SK-N-SH treated with all-trans-retinoic acid at 6 μM for 48 hours (cell line): ENCODE measurements around the gene ANKRD44.
"Not testable (repeated sequence)": the region's sequence is repeated elsewhere in the genome, so short reads cannot be mapped to it uniquely, and the experiment has no call there.

Source experiments
- ATAC-seq: fragments of 200-7000 bp; cut with Tn5 transposase; 3 replicates; pipeline ENCODE4 v1.9.1; 2020; ENCODE audit warnings: mild to moderate bottlenecking, moderate library complexity
- ARNTL ChIP-seq: fragments of 450-650 bp; formaldehyde crosslinking; IDR thresholded peaks from 2 replicates; pipeline ENCODE4 v1.5.0; 2020; ENCODE audit warnings: low read depth, mild to moderate bottlenecking, moderate library complexity, borderline replicate concordance
- BACH2 ChIP-seq: fragments of 250-450 bp; sonication (Bioruptor Pico); IDR thresholded peaks from 2 replicates; pipeline ENCODE4 v1.9.0; 2021; ENCODE audit warnings: mild to moderate bottlenecking, borderline replicate concordance
- CSDC2 ChIP-seq: fragments of 250-450 bp; sonication (Bioruptor Pico); IDR thresholded peaks from 2 replicates; pipeline ENCODE4 v1.5.0; 2020; ENCODE audit warnings: mild to moderate bottlenecking, moderate library complexity
- ESRRG ChIP-seq: fragments of 250-450 bp; sonication (Bioruptor Pico); IDR thresholded peaks from 2 replicates; pipeline ENCODE4 v1.6.1; 2021; ENCODE audit warnings: mild to moderate bottlenecking
- GLIS3 ChIP-seq: fragments of 250-450 bp; sonication (Bioruptor Pico); IDR thresholded peaks from 2 replicates; pipeline ENCODE4 v1.5.0; 2020; ENCODE audit warnings: mild to moderate bottlenecking, moderate library complexity
- ISL1 ChIP-seq: fragments of 250-450 bp; sonication (Bioruptor Pico); IDR thresholded peaks from 2 replicates; pipeline ENCODE4 v2.1.2; 2022; ENCODE audit warnings: mild to moderate bottlenecking, moderate library complexity
- OSR1 ChIP-seq: fragments of 250-450 bp; sonication (Bioruptor Pico); IDR thresholded peaks from 2 replicates; pipeline ENCODE4 v1.8.0; 2022; ENCODE audit warnings: moderate library complexity, mild to moderate bottlenecking, inconsistent platforms
- PPARA ChIP-seq: fragments of 250-450 bp; sonication (Bioruptor Pico); IDR thresholded peaks from 2 replicates; pipeline ENCODE4 v1.5.0; 2020; ENCODE audit warnings: mild to moderate bottlenecking, borderline replicate concordance
- RARB ChIP-seq: fragments of 250-450 bp; sonication (Bioruptor Pico); IDR thresholded peaks from 2 replicates; pipeline ENCODE4 v1.8.0; 2021; ENCODE audit warnings: mild to moderate bottlenecking, moderate library complexity
- SNAI2 ChIP-seq: fragments of 250-450 bp; sonication (Bioruptor Pico); IDR thresholded peaks from 2 replicates; pipeline ENCODE4 v1.5.0; 2020; ENCODE audit warnings: mild to moderate bottlenecking, moderate library complexity
- TCF4 ChIP-seq: fragments of 250-450 bp; sonication (Bioruptor Pico); IDR thresholded peaks from 2 replicates; pipeline ENCODE4 v1.8.0; 2021; ENCODE audit warnings: mild to moderate bottlenecking, moderate library complexity, borderline replicate concordance
- TOX ChIP-seq: fragments of 250-450 bp; sonication (Bioruptor Pico); IDR thresholded peaks from 2 replicates; pipeline ENCODE4 v1.8.0; 2021; ENCODE audit warnings: mild to moderate bottlenecking, moderate library complexity, borderline replicate concordance
- ZC3H10 ChIP-seq: fragments of 250-450 bp; sonication (Bioruptor Pico); IDR thresholded peaks from 2 replicates; pipeline ENCODE4 v1.5.1; 2021; ENCODE audit warnings: mild to moderate bottlenecking, moderate library complexity
- ZFP3 ChIP-seq: fragments of 250-450 bp; sonication (Bioruptor Pico); IDR thresholded peaks from 2 replicates; pipeline ENCODE4 v1.5.0; 2020; ENCODE audit warnings: mild to moderate bottlenecking, moderate library complexity
- ZFP30 ChIP-seq: fragments of 450-650 bp; formaldehyde crosslinking; IDR thresholded peaks from 2 replicates; pipeline ENCODE4 v1.5.0; 2022; ENCODE audit warnings: mild to moderate bottlenecking, moderate library complexity
- ZNF565 ChIP-seq: fragments of 450-650 bp; formaldehyde crosslinking; conservative IDR thresholded peaks from 2 replicates; pipeline ENCODE4 v1.5.0; 2020; ENCODE audit warnings: low read depth, mild to moderate bottlenecking, moderate library complexity
- ZNF70 ChIP-seq: fragments of 450-650 bp; formaldehyde crosslinking; IDR thresholded peaks from 2 replicates; pipeline ENCODE4 v1.5.0; 2020; ENCODE audit warnings: mild to moderate bottlenecking, moderate library complexity
- ZNF8 ChIP-seq: fragments of 450-650 bp; formaldehyde crosslinking; IDR thresholded peaks from 2 replicates; pipeline ENCODE4 v1.5.0; 2020; ENCODE audit warnings: mild to moderate bottlenecking, moderate library complexity
- TF ChIP-seq, protein P1 (sequence below): fragments of 250-450 bp; sonication (Bioruptor Pico); IDR thresholded peaks from 2 replicates; pipeline ENCODE4 v1.5.1; 2020; ENCODE audit warnings: low read depth, mild to moderate bottlenecking, moderate library complexity
- TF ChIP-seq, protein P2 (sequence below): fragments of 250-450 bp; sonication (Bioruptor Pico); IDR thresholded peaks from 2 replicates; pipeline ENCODE4 v1.8.0; 2021; ENCODE audit warnings: low read depth, mild to moderate bottlenecking, moderate library complexity, borderline replicate concordance
- TF ChIP-seq, protein P3 (sequence below): fragments of 250-450 bp; sonication (Bioruptor Pico); IDR thresholded peaks from 2 replicates; pipeline ENCODE4 v1.8.0; 2020; ENCODE audit warnings: mild to moderate bottlenecking, moderate library complexity, borderline replicate concordance

The ANKRD44 gene

DNA sequence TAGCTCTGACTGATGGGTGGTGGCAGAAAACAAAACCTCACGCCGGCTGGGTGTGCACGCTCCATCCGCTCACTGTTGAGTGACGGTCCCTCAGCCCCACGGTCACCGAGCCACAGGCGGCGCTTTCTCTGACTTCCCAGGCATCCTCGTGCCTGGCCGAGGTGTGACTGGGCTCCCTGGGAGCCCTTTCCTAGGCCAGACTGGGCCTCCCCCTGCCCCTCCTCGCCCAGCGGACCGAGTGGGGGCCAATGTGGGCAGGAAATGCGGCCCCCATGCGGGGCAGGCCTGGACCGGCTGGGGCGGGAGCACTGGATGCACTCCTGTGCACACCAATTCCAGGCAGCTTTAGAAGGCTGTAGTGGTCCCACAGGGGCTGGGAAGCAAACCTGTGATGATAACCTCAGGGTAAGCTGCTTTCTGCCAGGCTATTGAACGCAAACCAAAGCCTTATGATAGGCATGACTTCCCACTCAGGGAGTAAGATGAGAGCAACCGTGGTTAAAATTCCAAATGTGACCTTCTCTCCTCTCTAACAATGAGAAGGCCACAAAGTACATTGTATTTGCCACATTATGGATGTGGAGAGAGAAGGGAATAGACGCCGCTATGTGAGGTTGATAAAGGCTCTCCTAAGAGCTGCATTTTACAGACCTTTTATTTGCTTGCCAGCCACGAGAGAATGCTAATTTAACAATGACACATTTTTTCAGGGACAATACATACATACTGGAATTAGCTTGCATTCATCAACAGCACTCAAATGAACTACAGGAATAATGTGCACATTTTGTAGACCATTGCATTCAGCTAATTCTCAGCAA, 300.2 kb downstream of the ANKRD44 start (continued):
- TF ChIP-seq, protein P1, sequence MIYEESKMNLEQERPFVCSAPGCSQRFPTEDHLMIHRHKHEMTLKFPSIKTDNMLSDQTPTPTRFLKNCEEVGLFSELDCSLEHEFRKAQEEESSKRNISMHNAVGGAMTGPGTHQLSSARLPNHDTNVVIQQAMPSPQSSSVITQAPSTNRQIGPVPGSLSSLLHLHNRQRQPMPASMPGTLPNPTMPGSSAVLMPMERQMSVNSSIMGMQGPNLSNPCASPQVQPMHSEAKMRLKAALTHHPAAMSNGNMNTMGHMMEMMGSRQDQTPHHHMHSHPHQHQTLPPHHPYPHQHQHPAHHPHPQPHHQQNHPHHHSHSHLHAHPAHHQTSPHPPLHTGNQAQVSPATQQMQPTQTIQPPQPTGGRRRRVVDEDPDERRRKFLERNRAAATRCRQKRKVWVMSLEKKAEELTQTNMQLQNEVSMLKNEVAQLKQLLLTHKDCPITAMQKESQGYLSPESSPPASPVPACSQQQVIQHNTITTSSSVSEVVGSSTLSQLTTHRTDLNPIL (CRISPR knock-in tag): no peak
- TF ChIP-seq OSR1: no peak
- TF ChIP-seq ZC3H10: no peak
- no peak for TF ChIP-seq ARNTL (CRISPR knock-in tag)
- TF ChIP-seq CSDC2 (CRISPR knock-in tag): no peak
- no peak for TF ChIP-seq ZFP30 (CRISPR knock-in tag)

DNA sequence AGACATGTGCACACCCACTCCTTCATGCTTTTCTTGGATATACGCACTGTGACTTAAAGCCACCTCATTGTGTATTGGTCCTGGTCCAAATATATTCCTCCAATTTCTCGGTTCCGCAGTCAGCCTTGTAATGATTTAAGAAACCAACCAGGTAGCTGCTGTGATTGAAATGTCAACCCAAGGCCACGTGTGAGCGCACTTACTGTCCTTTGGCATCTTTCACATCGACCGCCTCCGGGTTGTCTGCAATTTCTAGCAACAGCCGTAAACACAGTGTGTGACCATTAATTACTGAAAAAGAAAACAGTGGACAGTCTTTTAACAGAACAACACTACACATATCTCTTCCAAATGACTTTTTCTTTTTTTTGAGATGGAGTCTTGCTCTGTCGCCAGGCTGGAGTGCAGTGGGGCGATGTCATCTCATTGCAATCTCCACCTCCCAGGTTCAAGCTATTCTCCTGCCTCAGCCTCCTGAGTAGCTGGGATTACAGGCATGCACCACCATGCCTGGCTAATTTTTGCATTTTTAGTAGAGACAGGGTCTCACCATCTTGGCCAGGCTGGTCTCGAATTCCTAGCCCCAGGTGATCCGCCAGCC, 301.7 kb downstream of the ANKRD44 start:
- not testable (repeated sequence) for ATAC-seq

DNA sequence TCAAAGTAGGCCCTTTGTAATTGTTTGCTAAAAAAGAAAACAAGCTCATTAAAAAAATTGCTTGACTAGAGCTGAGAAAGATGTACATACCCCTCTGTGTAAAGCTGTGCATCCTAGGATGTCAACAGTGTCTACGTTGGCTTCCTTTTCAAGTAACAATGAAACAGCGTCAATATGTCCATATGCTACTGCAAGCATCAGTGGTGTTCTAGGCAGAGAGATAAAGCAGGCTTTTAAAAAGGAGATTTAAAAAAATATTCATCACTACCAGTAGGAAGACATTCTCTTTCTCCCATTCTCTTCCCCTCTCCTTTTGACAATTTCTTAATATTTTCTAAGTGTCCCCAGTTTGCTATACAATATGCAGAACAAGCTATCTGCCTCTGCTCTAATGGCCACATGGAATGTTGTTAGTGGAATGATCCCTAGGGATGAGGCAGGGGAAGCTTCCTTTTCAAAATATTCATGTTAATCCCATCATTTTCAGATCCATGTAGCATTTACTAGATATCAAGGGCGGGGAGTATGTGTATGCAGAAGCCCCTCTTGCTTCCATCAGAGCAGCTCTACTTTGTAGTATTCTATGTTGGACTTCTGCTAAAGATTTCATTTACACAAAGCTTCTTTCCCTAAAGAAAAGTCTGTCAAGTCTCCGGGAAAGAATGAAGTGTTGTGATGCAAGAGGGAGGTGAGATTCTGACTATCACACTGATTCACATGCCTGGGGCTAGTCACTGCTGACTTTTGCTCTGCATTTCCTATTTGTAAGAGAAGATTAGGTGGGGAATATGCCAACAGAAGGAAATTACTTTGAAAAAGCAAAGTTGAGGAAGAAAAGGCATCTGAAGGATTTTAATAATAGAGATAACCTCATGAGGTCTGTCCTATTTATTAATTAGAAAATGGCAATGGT, 302.6 kb downstream of the ANKRD44 start:
- no peak for TF ChIP-seq PPARA (CRISPR knock-in tag)
- no peak for TF ChIP-seq ZNF8 (CRISPR knock-in tag)
- no peak for TF ChIP-seq ZNF70 (CRISPR knock-in tag)
- no peak for TF ChIP-seq GLIS3 (CRISPR knock-in tag)
- no peak for TF ChIP-seq BACH2
- no peak for TF ChIP-seq TOX (CRISPR knock-in tag)
- no peak for TF ChIP-seq ZC3H10
- TF ChIP-seq RARB (CRISPR knock-in tag): no peak
- TF ChIP-seq ZFP30 (CRISPR knock-in tag): no peak
- no peak for TF ChIP-seq SNAI2
- TF ChIP-seq ESRRG (CRISPR knock-in tag): no peak
- no peak for TF ChIP-seq TCF4 (CRISPR knock-in tag)
- TF ChIP-seq ISL1: no peak
- TF ChIP-seq, protein P2, sequence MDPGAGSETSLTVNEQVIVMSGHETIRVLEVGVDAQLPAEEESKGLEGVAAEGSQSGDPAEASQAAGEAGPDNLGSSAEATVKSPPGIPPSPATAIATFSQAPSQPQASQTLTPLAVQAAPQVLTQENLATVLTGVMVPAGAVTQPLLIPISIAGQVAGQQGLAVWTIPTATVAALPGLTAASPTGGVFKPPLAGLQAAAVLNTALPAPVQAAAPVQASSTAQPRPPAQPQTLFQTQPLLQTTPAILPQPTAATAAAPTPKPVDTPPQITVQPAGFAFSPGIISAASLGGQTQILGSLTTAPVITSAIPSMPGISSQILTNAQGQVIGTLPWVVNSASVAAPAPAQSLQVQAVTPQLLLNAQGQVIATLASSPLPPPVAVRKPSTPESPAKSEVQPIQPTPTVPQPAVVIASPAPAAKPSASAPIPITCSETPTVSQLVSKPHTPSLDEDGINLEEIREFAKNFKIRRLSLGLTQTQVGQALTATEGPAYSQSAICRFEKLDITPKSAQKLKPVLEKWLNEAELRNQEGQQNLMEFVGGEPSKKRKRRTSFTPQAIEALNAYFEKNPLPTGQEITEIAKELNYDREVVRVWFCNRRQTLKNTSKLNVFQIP (CRISPR knock-in tag): no peak
- TF ChIP-seq CSDC2 (CRISPR knock-in tag): no peak
- TF ChIP-seq ARNTL (CRISPR knock-in tag): no peak
- TF ChIP-seq, protein P3, sequence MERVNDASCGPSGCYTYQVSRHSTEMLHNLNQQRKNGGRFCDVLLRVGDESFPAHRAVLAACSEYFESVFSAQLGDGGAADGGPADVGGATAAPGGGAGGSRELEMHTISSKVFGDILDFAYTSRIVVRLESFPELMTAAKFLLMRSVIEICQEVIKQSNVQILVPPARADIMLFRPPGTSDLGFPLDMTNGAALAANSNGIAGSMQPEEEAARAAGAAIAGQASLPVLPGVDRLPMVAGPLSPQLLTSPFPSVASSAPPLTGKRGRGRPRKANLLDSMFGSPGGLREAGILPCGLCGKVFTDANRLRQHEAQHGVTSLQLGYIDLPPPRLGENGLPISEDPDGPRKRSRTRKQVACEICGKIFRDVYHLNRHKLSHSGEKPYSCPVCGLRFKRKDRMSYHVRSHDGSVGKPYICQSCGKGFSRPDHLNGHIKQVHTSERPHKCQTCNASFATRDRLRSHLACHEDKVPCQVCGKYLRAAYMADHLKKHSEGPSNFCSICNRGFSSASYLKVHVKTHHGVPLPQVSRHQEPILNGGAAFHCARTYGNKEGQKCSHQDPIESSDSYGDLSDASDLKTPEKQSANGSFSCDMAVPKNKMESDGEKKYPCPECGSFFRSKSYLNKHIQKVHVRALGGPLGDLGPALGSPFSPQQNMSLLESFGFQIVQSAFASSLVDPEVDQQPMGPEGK (CRISPR knock-in tag): no peak
- TF ChIP-seq, protein P1 (CRISPR knock-in tag): no peak
- TF ChIP-seq OSR1: no peak
- no peak for TF ChIP-seq ZNF565 (CRISPR knock-in tag)
- no peak for ATAC-seq

DNA sequence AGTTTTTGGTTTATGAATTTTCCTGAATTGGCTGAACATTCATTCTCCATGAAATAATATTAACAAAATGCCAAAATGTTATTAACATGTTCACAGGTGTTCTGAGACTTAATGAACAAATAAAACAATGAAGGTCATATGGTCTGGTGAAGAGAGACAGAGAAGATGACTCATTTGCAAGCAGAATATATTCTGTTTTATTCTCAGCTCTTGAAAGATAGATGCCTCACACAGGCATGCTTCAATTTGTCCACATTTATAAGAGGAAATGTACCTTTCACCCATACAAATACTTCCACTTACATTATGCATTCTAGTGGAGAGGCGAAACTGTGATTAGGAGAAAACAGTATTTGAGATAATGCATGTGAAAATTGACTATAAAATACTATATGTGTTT, 308.7 kb downstream of the ANKRD44 start:
- no peak for ATAC-seq
- TF ChIP-seq, protein P1 (CRISPR knock-in tag): no peak
- TF ChIP-seq ARNTL (CRISPR knock-in tag) (no peak), RARB (CRISPR knock-in tag) (no peak), PPARA (CRISPR knock-in tag) (no peak), GLIS3 (CRISPR knock-in tag) (no peak), BACH2 (no peak), TCF4 (CRISPR knock-in tag) (no peak), ZNF565 (CRISPR knock-in tag) (no peak), ZNF70 (CRISPR knock-in tag) (no peak), ZFP3 (CRISPR knock-in tag) (no peak), TOX (CRISPR knock-in tag) (no peak), SNAI2 (no peak), OSR1 (no peak)
- TF ChIP-seq, protein P2 (CRISPR knock-in tag): no peak
